Astrocyte (in vitro differentiated cells and primary cell): ENCODE results near the gene OBI1. TPM values are rescaled to one million over a fixed set of nuclear protein-coding genes. Genes with fewer than 3 reads are reported as not detected.

Experiments
- DNase-seq: peaks from one replicate; pipeline ENCODE4 v3.0.0-alpha.2; 2010; ENCODE audit warnings: low read depth
- FAIRE-seq: peaks from 2 replicates; lab custom pipeline; 2011; peaks lifted over from hg19 to GRCh38; lab: Jason Lieb, UNC
- H2AFZ ChIP-seq: 2 replicates; pipeline ENCODE4 v1.6.0; 2012; ENCODE audit warnings: low read depth, low read length, inconsistent platforms
- H3K27ac ChIP-seq: 2 replicates; pipeline ENCODE4 v1.5.1; 2011; ENCODE audit warnings: low read depth, low read length, inconsistent platforms
- H3K27me3 ChIP-seq: 2 replicates; pipeline ENCODE4 v1.6.0; 2011; ENCODE audit warnings: low read length, inconsistent platforms; ENCODE audit not compliant: insufficient read depth
- H3K36me3 ChIP-seq: 2 replicates; pipeline ENCODE4 v1.5.1; 2011; ENCODE audit warnings: low read length, inconsistent platforms; ENCODE audit not compliant: insufficient read depth
- H3K4me1 ChIP-seq: 2 replicates; pipeline ENCODE4 v1.5.1; 2011; ENCODE audit warnings: low read length, inconsistent platforms; ENCODE audit not compliant: insufficient read depth
- H3K4me2 ChIP-seq: 2 replicates; pipeline ENCODE4 v1.6.0; 2012; ENCODE audit warnings: low read length, inconsistent platforms
- H3K4me3 ChIP-seq: 2 replicates; pipeline ENCODE4 v1.5.1; 2011; ENCODE audit warnings: low read depth, mild to moderate bottlenecking, low read length, inconsistent platforms; ENCODE audit not compliant: insufficient read depth
- H3K79me2 ChIP-seq: 2 replicates; pipeline ENCODE4 v1.6.0; 2012; ENCODE audit warnings: mild to moderate bottlenecking, low read length, inconsistent platforms; ENCODE audit not compliant: insufficient read depth
- H3K9ac ChIP-seq: 2 replicates; pipeline ENCODE4 v1.6.0; 2012; ENCODE audit warnings: mild to moderate bottlenecking, low read length, inconsistent platforms
- H3K9me3 ChIP-seq: 2 replicates; pipeline ENCODE4 v1.5.1; 2012; ENCODE audit warnings: low read depth, mild to moderate bottlenecking, low read length, inconsistent platforms; ENCODE audit not compliant: insufficient read depth
- H4K20me1 ChIP-seq: 2 replicates; pipeline ENCODE4 v1.6.0; 2012; ENCODE audit warnings: low read length, inconsistent platforms; ENCODE audit not compliant: insufficient read depth
- H3K27ac Mint-ChIP-seq: one replicate; pipeline ENCODE4 v1.8.0; 2021; ENCODE audit warnings: mild to moderate bottlenecking, mixed read lengths; ENCODE audit not compliant: unreplicated experiment
- H3K27me3 Mint-ChIP-seq: one replicate; pipeline ENCODE4 v1.8.0; 2021; ENCODE audit warnings: low read depth, mixed read lengths; ENCODE audit not compliant: unreplicated experiment
- H3K36me3 Mint-ChIP-seq: one replicate; pipeline ENCODE4 v1.8.0; 2021; ENCODE audit warnings: low read depth, mixed read lengths; ENCODE audit not compliant: unreplicated experiment
- H3K4me1 Mint-ChIP-seq: one replicate; pipeline ENCODE4 v1.8.0; 2021; ENCODE audit warnings: low read depth, mixed read lengths; ENCODE audit not compliant: unreplicated experiment
- H3K4me3 Mint-ChIP-seq: one replicate; pipeline ENCODE4 v1.8.0; 2021; ENCODE audit warnings: mild to moderate bottlenecking, moderate library complexity, mixed read lengths; ENCODE audit not compliant: unreplicated experiment
- H3K9me3 Mint-ChIP-seq: one replicate; pipeline ENCODE4 v1.8.0; 2021; ENCODE audit warnings: mild to moderate bottlenecking, mixed read lengths; ENCODE audit not compliant: unreplicated experiment
- CTCF ChIP-seq: IDR thresholded peaks from 2 replicates; pipeline ENCODE4 v1.5.1; 2011; ENCODE audit warnings: low read depth, mild to moderate bottlenecking, inconsistent platforms, low read length, moderate library complexity; ENCODE audit not compliant: insufficient read depth
- EZH2 ChIP-seq: IDR thresholded peaks from 2 replicates; pipeline ENCODE4 v1.6.1; 2012; ENCODE audit warnings: mild to moderate bottlenecking, low read length, inconsistent platforms; ENCODE audit not compliant: insufficient read depth
- total RNA-seq: library from RNA; stranded (reverse); gene quantifications from 2 replicates; pipeline ENCODE4 v1.2.1, GENCODE V29; 2021

OBI1 gene
- total RNA-seq, 1 donor from 2014 or later, result 13.2 TPM

- no peak for DNase-seq
- Histone ChIP-seq H3K27ac (no peak overlapping the region), H3K9ac (no peak overlapping the region), H3K4me2 (no peak overlapping the region), H3K4me1 (no peaks in the 10 kb centered on the region), H3K79me2 (no peaks in the 10 kb centered on the region), H3K4me3 (no peak overlapping the region), H4K20me1 (peaks cover 14% of the 10 kb centered on the region), H2AFZ (no peak overlapping the region), H3K36me3 (peaks cover 2% of the 10 kb centered on the region), H3K9me3 (no peaks in the 10 kb centered on the region), H3K27me3 (no peaks in the 10 kb centered on the region)
- no peaks in the 10 kb centered on the region for H3K4me1 Mint-ChIP-seq
- no peak for FAIRE-seq
- no peak overlapping the region for H3K27ac Mint-ChIP-seq
- H3K9me3 Mint-ChIP-seq, result no peaks in the 10 kb centered on the region
- H3K27me3 Mint-ChIP-seq, result no peaks in the 10 kb centered on the region
- H3K36me3 Mint-ChIP-seq, result peaks cover 6% of the 10 kb centered on the region
- no peak for TF ChIP-seq EZH2
- no peak for TF ChIP-seq CTCF
- no peak overlapping the region for H3K4me3 Mint-ChIP-seq
Observed at GRCh38 chr13:78623132-78623531, 35.8 kb downstream of the OBI1 start.

- no peak for TF ChIP-seq EZH2
- TF ChIP-seq CTCF, result no peak
- FAIRE-seq, result no peak
- no peak overlapping the region for H3K4me2 ChIP-seq
- no peak overlapping the region for H3K27ac Mint-ChIP-seq
- no peak overlapping the region for H3K4me3 ChIP-seq
- H3K4me1 Mint-ChIP-seq, result no peaks in the 10 kb centered on the region
- H3K4me3 Mint-ChIP-seq, result no peak overlapping the region
- no peak for DNase-seq
- H3K27me3 ChIP-seq, result no peaks in the 10 kb centered on the region
- no peaks in the 10 kb centered on the region for H3K9me3 ChIP-seq
- no peak overlapping the region for H3K9ac ChIP-seq
- peaks cover 8% of the 10 kb centered on the region for H3K36me3 ChIP-seq
- H3K36me3 Mint-ChIP-seq, result peaks cover 13% of the 10 kb centered on the region
- peaks cover 14% of the 10 kb centered on the region for H4K20me1 ChIP-seq
- H3K4me1 ChIP-seq, result no peaks in the 10 kb centered on the region
- H3K27me3 Mint-ChIP-seq, result no peaks in the 10 kb centered on the region
- H3K27ac ChIP-seq, result no peak overlapping the region
- no peaks in the 10 kb centered on the region for H3K79me2 ChIP-seq
- H3K9me3 Mint-ChIP-seq, result no peaks in the 10 kb centered on the region
- H2AFZ ChIP-seq, result no peak overlapping the region
Observed at GRCh38 chr13:78620936-78621470, 38.0 kb downstream of the OBI1 start.

- Mint-ChIP-seq H3K27ac (no peak overlapping the region), H3K4me1 (no peaks in the 10 kb centered on the region), H3K4me3 (no peak overlapping the region), H3K27me3 (no peaks in the 10 kb centered on the region), H3K9me3 (no peaks in the 10 kb centered on the region), H3K36me3 (peaks cover 19% of the 10 kb centered on the region)
- no peak overlapping the region for H3K4me3 ChIP-seq
- H3K9ac ChIP-seq, result no peak overlapping the region
- H3K79me2 ChIP-seq, result no peaks in the 10 kb centered on the region
- no peaks in the 10 kb centered on the region for H3K27me3 ChIP-seq
- FAIRE-seq, result no peak
- no peaks in the 10 kb centered on the region for H3K4me1 ChIP-seq
- DNase-seq, result no peak
- peaks cover 11% of the 10 kb centered on the region for H4K20me1 ChIP-seq
- no peak overlapping the region for H3K4me2 ChIP-seq
- TF ChIP-seq EZH2 (no peak), CTCF (no peak)
- H3K27ac ChIP-seq, result no peak overlapping the region
- H3K9me3 ChIP-seq, result no peaks in the 10 kb centered on the region
- H2AFZ ChIP-seq, result no peak overlapping the region
- H3K36me3 ChIP-seq, result peaks cover 9% of the 10 kb centered on the region
Observed at GRCh38 chr13:78618411-78618810, 40.5 kb downstream of the OBI1 start.
